HepG2 (cell line): ENCODE data around the gene KIF23. TPM values are rescaled to one million over a fixed set of nuclear protein-coding genes. Genes with fewer than 3 reads are reported as not detected.

Experiments
- CCDC6 ChIP-seq: sonication (generic); formaldehyde crosslinking; IDR thresholded peaks from 2 replicates; pipeline ENCODE4 v1.8.1; 2022; ENCODE audit warnings: mild to moderate bottlenecking, missing genetic modification reagents, moderate library complexity
- FOXC1 ChIP-seq: sonication (generic); formaldehyde crosslinking; IDR thresholded peaks from 2 replicates; pipeline ENCODE4 v1.8.0; 2022; ENCODE audit warnings: mild to moderate bottlenecking, missing genetic modification reagents, borderline replicate concordance
- GZF1 ChIP-seq: sonication (generic); formaldehyde crosslinking; IDR thresholded peaks from 2 replicates; pipeline ENCODE4 v1.5.1; 2020; ENCODE audit warnings: mild to moderate bottlenecking, missing genetic modification reagents
- HNRNPK ChIP-seq: fragments of 200-400 bp; formaldehyde crosslinking; IDR thresholded peaks from 2 replicates; pipeline ENCODE4 v1.6.1; 2018; ENCODE audit warnings: low read length, low read depth, moderate library complexity, mild to moderate bottlenecking; ENCODE audit not compliant: poor library complexity, severe bottlenecking
- ISX ChIP-seq: sonication (generic); formaldehyde crosslinking; conservative IDR thresholded peaks from 2 replicates; pipeline ENCODE4 v1.5.0; 2020; ENCODE audit warnings: missing genetic modification reagents
- KDM1A ChIP-seq: IDR thresholded peaks from 2 replicates; pipeline ENCODE4 v1.6.1; 2016; ENCODE audit warnings: missing compliant biosample characterization
- NFKBIZ ChIP-seq: IDR thresholded peaks from 2 replicates; pipeline ENCODE4 v1.6.1; 2018; ENCODE audit warnings: missing genetic modification reagents, missing compliant biosample characterization
- PHF20 ChIP-seq: sonication (generic); formaldehyde crosslinking; IDR thresholded peaks from 2 replicates; pipeline ENCODE4 v1.5.0; 2020; ENCODE audit warnings: mild to moderate bottlenecking, missing genetic modification reagents
- SAP130 ChIP-seq: IDR thresholded peaks from 2 replicates; pipeline ENCODE4 v1.6.1; 2016; ENCODE audit warnings: low read depth
- SKI ChIP-seq: fragments of 450-650 bp; IDR thresholded peaks from one replicate; pipeline ENCODE4 v1.6.1; 2018; ENCODE audit warnings: mild to moderate bottlenecking; ENCODE audit not compliant: partially characterized antibody
- ZNF138 ChIP-seq: sonication (generic); formaldehyde crosslinking; IDR thresholded peaks from 2 replicates; pipeline ENCODE4 v1.5.0; 2020; ENCODE audit warnings: mild to moderate bottlenecking, low read depth, missing genetic modification reagents
- ZNF274 ChIP-seq: sonication (generic); formaldehyde crosslinking; IDR thresholded peaks from 2 replicates; pipeline ENCODE4 v1.5.1; 2020; ENCODE audit warnings: mild to moderate bottlenecking, missing genetic modification reagents
- ZNF713 ChIP-seq: sonication (generic); formaldehyde crosslinking; IDR thresholded peaks from 2 replicates; pipeline ENCODE4 v1.4.0; 2020; ENCODE audit warnings: mild to moderate bottlenecking, missing genetic modification reagents
- polyA plus RNA-seq, 8 experiments: library from polyadenylated mRNA; depleted of rRNA in 3 of 8; stranded (reverse) in 7 of 8; unstranded in 1 of 8; fragments of >200 nt; fragmentation: Illumina TruSeq in 4 of 8; extraction: Trizol in 4 of 8; gene quantifications; 2 replicates each; pipeline versions ENCODE4 v1.2.1 to v1.2.3, GENCODE V29; 2011 to 2016; ENCODE audit warnings: low read depth in 4 of 8, missing spikeins in 1 of 8, mixed read lengths in 1 of 8; ENCODE audit not compliant: insufficient read depth in 1 of 8
- total RNA-seq, 5 experiments: library from RNA; depleted of rRNA; stranded (reverse); fragments of >200 nt; fragmentation: Illumina TruSeq; extraction: Trizol; gene quantifications; 2 replicates each; pipeline ENCODE4 v1.2.3, GENCODE V29; 2016; ENCODE audit warnings: low read depth in 1 of 5
- TF ChIP-seq, protein P1 (sequence below): sonication (generic); formaldehyde crosslinking; IDR thresholded peaks from 2 replicates; pipeline ENCODE4 v1.5.1; 2020; ENCODE audit warnings: missing genetic modification reagents, mild to moderate bottlenecking, borderline replicate concordance
- TF ChIP-seq, protein P2 (sequence below): conservative IDR thresholded peaks from 2 replicates; pipeline ENCODE4 v1.6.1; 2018; ENCODE audit warnings: missing genetic modification reagents
- TF ChIP-seq, protein P3 (sequence below): IDR thresholded peaks from 2 replicates; pipeline ENCODE4 v1.6.1; 2012; ENCODE audit warnings: inconsistent platforms
- TF ChIP-seq, protein P4 (sequence below): sonication (generic); formaldehyde crosslinking; IDR thresholded peaks from 2 replicates; pipeline ENCODE4 v1.4.0; 2020; ENCODE audit warnings: missing genetic modification reagents
- TF ChIP-seq, protein P5 (sequence below): sonication (generic); formaldehyde crosslinking; conservative IDR thresholded peaks from 2 replicates; pipeline ENCODE4 v1.4.0; 2020; ENCODE audit warnings: missing genetic modification reagents
- TF ChIP-seq, protein P6 (sequence below): sonication (generic); formaldehyde crosslinking; IDR thresholded peaks from 2 replicates; pipeline ENCODE4 v1.4.0; 2020; ENCODE audit warnings: missing genetic modification reagents

KIF23 gene
- total and polyA plus RNA-seq, 2 of the 13 experiments (the other 11 are each of a cell fraction or from before 2014, with no cell fraction given), result 11.3 to 38.1 TPM

DNA sequence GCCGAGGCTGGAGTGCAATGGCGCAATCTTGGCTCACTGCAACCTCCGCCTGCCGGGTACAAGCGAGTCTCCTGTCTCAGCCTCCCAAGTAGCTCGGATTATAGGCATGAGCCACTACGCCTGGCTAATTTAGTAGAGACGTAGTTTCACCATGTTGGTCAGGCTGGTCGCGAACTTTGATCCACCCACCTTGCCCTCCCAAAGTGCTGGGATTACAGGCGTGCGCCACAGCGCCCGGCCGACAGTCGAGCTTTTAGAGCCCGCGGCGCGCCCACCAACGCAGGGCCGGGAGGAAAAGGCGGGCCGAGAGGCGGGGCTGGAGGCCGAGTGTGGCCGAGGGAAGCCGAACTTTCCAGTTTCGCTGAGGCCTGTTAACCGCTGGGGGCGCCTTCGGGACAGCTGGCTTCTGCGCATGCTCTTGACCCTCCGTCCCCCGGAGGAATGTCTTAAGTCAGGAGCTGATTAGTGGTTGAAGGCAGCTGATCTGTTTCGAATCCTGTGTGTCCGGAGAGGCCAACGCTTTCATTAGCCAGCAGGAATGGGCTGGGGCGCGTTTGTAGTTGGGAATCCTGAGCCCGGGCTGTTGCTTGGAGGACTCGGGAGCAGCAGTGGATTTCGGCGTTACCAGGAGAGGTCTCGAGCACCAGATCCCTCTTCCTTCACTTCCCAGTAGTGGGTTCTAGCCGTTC, 48.5 kb downstream of the KIF23 start (continued):
- peak; percentile 45; the same call in 1 of the 2 replicates for TF ChIP-seq CCDC6 (CRISPR knock-in tag)
- TF ChIP-seq ZNF138 (CRISPR knock-in tag), result 0 out of 2 replicates have a peak, but pooled peaks have one; percentile 69
- TF ChIP-seq SKI, result peak; percentile 30
- TF ChIP-seq, protein P1, sequence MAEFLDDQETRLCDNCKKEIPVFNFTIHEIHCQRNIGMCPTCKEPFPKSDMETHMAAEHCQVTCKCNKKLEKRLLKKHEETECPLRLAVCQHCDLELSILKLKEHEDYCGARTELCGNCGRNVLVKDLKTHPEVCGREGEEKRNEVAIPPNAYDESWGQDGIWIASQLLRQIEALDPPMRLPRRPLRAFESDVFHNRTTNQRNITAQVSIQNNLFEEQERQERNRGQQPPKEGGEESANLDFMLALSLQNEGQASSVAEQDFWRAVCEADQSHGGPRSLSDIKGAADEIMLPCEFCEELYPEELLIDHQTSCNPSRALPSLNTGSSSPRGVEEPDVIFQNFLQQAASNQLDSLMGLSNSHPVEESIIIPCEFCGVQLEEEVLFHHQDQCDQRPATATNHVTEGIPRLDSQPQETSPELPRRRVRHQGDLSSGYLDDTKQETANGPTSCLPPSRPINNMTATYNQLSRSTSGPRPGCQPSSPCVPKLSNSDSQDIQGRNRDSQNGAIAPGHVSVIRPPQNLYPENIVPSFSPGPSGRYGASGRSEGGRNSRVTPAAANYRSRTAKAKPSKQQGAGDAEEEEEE (CRISPR knock-in tag), result no peak
- TF ChIP-seq KDM1A (CRISPR knock-in tag), result 0 out of 2 replicates have a peak, but pooled peaks have one; percentile 26
- peak; percentile 32 for TF ChIP-seq PHF20 (CRISPR knock-in tag)
- TF ChIP-seq SAP130 (CRISPR knock-in tag), result peak; percentile 72
- TF ChIP-seq HNRNPK, result no peak
- TF ChIP-seq ISX (CRISPR knock-in tag), result no peak
- peak; percentile 70; the same call in 1 of the 2 replicates for TF ChIP-seq ZNF274 (CRISPR knock-in tag)
- TF ChIP-seq, protein P2, sequence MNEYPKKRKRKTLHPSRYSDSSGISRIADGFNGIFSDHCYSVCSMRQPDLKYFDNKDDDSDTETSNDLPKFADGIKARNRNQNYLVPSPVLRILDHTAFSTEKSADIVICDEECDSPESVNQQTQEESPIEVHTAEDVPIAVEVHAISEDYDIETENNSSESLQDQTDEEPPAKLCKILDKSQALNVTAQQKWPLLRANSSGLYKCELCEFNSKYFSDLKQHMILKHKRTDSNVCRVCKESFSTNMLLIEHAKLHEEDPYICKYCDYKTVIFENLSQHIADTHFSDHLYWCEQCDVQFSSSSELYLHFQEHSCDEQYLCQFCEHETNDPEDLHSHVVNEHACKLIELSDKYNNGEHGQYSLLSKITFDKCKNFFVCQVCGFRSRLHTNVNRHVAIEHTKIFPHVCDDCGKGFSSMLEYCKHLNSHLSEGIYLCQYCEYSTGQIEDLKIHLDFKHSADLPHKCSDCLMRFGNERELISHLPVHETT (CRISPR knock-in tag), result no peak
- no peak for TF ChIP-seq NFKBIZ
- TF ChIP-seq FOXC1 (CRISPR knock-in tag), result 0 out of 2 replicates have a peak, but pooled peaks have one; percentile 22
- TF ChIP-seq, protein P3, sequence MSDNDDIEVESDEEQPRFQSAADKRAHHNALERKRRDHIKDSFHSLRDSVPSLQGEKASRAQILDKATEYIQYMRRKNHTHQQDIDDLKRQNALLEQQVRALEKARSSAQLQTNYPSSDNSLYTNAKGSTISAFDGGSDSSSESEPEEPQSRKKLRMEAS, result peak; percentile 31
- TF ChIP-seq, protein P4, sequence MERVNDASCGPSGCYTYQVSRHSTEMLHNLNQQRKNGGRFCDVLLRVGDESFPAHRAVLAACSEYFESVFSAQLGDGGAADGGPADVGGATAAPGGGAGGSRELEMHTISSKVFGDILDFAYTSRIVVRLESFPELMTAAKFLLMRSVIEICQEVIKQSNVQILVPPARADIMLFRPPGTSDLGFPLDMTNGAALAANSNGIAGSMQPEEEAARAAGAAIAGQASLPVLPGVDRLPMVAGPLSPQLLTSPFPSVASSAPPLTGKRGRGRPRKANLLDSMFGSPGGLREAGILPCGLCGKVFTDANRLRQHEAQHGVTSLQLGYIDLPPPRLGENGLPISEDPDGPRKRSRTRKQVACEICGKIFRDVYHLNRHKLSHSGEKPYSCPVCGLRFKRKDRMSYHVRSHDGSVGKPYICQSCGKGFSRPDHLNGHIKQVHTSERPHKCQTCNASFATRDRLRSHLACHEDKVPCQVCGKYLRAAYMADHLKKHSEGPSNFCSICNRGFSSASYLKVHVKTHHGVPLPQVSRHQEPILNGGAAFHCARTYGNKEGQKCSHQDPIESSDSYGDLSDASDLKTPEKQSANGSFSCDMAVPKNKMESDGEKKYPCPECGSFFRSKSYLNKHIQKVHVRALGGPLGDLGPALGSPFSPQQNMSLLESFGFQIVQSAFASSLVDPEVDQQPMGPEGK (CRISPR knock-in tag), result no peak; the same call in 1 of the 2 replicates
- TF ChIP-seq, protein P5, sequence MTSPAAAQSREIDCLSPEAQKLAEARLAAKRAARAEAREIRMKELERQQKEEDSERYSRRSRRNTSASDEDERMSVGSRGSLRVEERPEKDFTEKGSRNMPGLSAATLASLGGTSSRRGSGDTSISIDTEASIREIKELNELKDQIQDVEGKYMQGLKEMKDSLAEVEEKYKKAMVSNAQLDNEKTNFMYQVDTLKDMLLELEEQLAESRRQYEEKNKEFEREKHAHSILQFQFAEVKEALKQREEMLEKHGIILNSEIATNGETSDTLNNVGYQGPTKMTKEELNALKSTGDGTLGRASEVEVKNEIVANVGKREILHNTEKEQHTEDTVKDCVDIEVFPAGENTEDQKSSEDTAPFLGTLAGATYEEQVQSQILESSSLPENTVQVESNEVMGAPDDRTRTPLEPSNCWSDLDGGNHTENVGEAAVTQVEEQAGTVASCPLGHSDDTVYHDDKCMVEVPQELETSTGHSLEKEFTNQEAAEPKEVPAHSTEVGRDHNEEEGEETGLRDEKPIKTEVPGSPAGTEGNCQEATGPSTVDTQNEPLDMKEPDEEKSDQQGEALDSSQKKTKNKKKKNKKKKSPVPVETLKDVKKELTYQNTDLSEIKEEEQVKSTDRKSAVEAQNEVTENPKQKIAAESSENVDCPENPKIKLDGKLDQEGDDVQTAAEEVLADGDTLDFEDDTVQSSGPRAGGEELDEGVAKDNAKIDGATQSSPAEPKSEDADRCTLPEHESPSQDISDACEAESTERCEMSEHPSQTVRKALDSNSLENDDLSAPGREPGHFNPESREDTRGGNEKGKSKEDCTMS (CRISPR knock-in tag), result no peak
- TF ChIP-seq, protein P6, sequence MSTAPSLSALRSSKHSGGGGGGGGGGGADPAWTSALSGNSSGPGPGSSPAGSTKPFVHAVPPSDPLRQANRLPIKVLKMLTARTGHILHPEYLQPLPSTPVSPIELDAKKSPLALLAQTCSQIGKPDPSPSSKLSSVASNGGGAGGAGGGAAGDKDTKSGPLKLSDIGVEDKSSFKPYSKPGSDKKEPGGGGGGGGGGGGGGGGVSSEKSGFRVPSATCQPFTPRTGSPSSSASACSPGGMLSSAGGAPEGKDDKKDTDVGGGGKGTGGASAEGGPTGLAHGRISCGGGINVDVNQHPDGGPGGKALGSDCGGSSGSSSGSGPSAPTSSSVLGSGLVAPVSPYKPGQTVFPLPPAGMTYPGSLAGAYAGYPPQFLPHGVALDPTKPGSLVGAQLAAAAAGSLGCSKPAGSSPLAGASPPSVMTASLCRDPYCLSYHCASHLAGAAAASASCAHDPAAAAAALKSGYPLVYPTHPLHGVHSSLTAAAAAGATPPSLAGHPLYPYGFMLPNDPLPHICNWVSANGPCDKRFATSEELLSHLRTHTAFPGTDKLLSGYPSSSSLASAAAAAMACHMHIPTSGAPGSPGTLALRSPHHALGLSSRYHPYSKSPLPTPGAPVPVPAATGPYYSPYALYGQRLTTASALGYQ (CRISPR knock-in tag), result 0 out of 2 replicates have a peak, but pooled peaks have one; percentile 37
- no peak for TF ChIP-seq ZNF713
- no peak for TF ChIP-seq GZF1 (CRISPR knock-in tag)
